Tibial artery (tissue), 4 donors: ENCODE measurements around the gene DPP6.

Source experiments
- DNase-seq, 2 donors: peaks; one replicate each; pipeline ENCODE4 v3.0.0-alpha.2; 2019
- H3K27ac ChIP-seq, 2 donors: fragments of 200-600 bp; sonication (generic) in 1 of 2; 1 replicate in 1 of 2; 2 replicates in 1 of 2; pipeline ENCODE4 v1.5.1; 2018 to 2019; ENCODE audit warnings: mild to moderate bottlenecking in 1 of 2
- H3K27me3 ChIP-seq, 2 donors: fragments of 200-600 bp; sonication (generic) in 1 of 2; one replicate each; pipeline versions ENCODE4 v1.5.1 to v1.6.0; 2016 to 2019
- H3K36me3 ChIP-seq, 3 donors: fragments of 200-600 bp; sonication (generic) in 2 of 3; one replicate each; pipeline ENCODE4 v1.5.1; 2016 to 2019; ENCODE audit warnings: mild to moderate bottlenecking in 2 of 3
- H3K4me1 ChIP-seq, 4 donors: fragments of 200-600 bp; sonication (generic) in 2 of 4; 1 replicate in 3 of 4; 2 replicates in 1 of 4; pipeline ENCODE4 v1.5.1; 2016 to 2019
- H3K4me3 ChIP-seq, 2 donors: fragments of 200-600 bp; sonication (generic) in 1 of 2; 1 replicate in 1 of 2; 2 replicates in 1 of 2; pipeline ENCODE4 v1.5.1; 2018 to 2019; ENCODE audit warnings: mild to moderate bottlenecking in 2 of 2
- H3K9me3 ChIP-seq, 3 donors: fragments of 200-600 bp; sonication (generic) in 1 of 3; one replicate each; pipeline ENCODE4 v1.5.1; 2016 to 2019
- CTCF ChIP-seq, 2 experiments: fragments of 200-600 bp in 1 of 2; fragments of 450-650 bp in 1 of 2; IDR thresholded peaks; one replicate each; pipeline ENCODE4 v1.5.1; 2017 to 2019; ENCODE audit warnings: antibody characterized with exemption in 2 of 2, mild to moderate bottlenecking in 1 of 2, moderate library complexity in 1 of 2
- intact Hi-C: fragments of 100-400 bp; cut with DNase I; formaldehyde crosslinking; loops from one replicate; pipeline ENCODE4 v1.15.0; 2023; ENCODE audit warnings: low total_unique reads

DPP6 gene

GRCh38 chr7:154623399-154623798, 571.2 kb downstream of the DPP6 start:
- Histone ChIP-seq H3K36me3 (no peaks in the 10 kb centered on the region), H3K4me1 (no peaks in the 10 kb centered on the region), H3K4me3 (no peak overlapping the region), H3K27me3 (no peaks in the 10 kb centered on the region), H3K9me3 (no peaks in the 10 kb centered on the region), H3K27ac (no peak overlapping the region)
- intact Hi-C loops: no loop called here
- no peak for TF ChIP-seq CTCF (IDR thresholded peaks at IDR 0.05)
- DNase-seq: no peak

DNA sequence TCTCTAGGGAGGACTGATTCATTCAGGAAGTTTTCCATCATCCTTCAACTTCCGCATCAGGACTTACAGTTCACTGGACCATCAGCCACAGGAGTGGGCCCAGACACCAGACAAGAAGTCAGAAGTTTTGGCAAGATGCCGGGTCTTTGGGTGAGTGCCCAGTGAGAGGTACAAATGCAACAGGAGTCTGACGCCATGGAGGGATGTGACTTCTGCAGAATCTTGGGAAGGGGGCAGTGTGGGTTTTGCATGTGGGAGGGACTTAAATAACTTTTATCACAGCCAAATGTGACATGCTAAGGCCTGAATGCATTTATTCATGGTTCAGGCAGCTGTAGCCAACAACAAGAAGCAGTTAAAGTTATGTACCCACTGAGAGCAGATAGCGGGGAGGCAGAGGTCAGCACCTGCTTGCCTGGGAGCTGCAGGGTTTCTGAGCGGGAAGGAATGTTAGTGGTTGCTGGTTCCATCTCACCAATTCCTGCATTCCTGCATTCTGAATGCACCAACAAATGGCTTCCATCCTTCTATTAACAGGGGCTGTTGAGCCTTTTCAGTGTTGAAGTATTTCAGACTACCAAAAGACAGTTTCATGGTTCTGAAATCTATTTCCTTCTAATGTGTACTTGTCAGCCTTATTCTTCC, 575.6 kb downstream of the DPP6 start:
- intact Hi-C loops: no loop called here
- H3K4me3 ChIP-seq: no peak overlapping the region
- no peaks in the 10 kb centered on the region for H3K27me3 ChIP-seq
- no peaks in the 10 kb centered on the region for H3K36me3 ChIP-seq
- no peak overlapping the region for H3K27ac ChIP-seq
- H3K9me3 ChIP-seq: no peaks in the 10 kb centered on the region
- H3K4me1 ChIP-seq: no peaks in the 10 kb centered on the region
- no peak for DNase-seq
- no peak for TF ChIP-seq CTCF (IDR thresholded peaks at IDR 0.05)

DNA sequence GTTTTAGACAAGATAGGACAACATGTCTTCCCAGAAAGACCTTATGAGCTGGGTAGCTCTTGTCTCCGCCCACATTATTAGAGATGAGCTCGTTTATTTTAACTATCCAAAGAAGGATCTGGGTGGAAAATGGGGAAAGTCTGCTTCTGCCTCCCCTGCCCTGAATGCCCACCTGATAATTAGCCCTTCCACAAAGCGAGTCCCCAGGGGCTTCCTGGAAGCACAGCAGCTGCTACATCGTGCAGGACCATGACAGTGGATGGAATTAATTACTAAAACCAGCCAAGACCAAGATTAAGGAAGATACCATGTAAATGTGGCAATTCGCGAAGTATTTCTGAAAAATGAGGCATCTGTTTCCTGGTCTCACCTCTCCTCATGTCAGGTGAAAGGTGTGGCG, 576.4 kb downstream of the DPP6 start:
- Histone ChIP-seq H3K4me3 (no peak overlapping the region), H3K27ac (no peak overlapping the region), H3K27me3 (no peaks in the 10 kb centered on the region), H3K36me3 (no peaks in the 10 kb centered on the region), H3K9me3 (no peaks in the 10 kb centered on the region), H3K4me1 (no peaks in the 10 kb centered on the region)
- TF ChIP-seq CTCF (IDR thresholded peaks at IDR 0.05): no peak
- intact Hi-C loops: no loop called here
- no peak for DNase-seq

DNA sequence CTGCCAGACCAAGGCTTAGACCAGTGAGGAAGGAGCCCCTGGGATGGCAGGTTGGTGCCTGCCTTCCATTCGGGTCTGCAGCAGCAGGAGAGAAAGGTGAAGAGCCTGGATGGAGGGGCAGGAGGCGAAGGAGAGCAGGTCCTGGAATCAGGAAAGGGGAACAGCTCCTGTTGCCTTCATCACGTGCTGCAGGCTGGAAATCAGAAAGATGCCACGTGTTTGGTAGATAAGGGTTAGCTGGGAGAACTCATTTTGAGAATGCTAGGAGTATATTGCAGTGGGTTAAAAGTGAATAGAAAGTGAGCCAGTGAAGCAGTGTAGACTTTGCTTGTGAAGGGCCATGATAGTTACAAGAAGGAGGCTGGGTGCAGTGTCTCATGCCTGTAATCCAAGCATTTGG, 579.0 kb downstream of the DPP6 start:
- Histone ChIP-seq H3K36me3 (no peaks in the 10 kb centered on the region), H3K9me3 (peaks cover 0 to 14% (median 6%) of the 10 kb centered on the region in 3 donors), H3K27me3 (no peaks in the 10 kb centered on the region), H3K4me1 (no peaks in the 10 kb centered on the region), H3K4me3 (no peak overlapping the region), H3K27ac (no peak overlapping the region)
- intact Hi-C loops: no loop called here
- no peak for DNase-seq
- TF ChIP-seq CTCF (IDR thresholded peaks at IDR 0.05): no peak

DNA sequence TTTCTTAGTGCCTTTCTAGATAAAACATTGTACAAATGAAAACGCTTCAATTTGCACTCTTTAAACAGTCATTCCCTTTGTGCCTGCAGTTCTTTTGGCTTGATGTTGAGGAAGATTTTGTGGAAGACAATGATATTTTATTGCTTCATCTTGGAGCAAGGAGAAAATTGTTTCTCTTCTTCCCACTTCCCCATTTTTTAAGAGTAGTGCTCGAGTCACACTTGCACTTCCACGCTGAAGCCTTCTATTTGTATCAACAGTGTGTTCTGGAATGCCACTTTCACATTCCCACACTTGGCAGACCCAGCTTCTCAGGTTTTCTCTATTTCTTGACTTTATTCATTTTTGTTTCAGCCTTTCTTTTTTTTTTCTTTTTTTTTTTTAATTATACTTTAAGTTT, 581.4 kb downstream of the DPP6 start:
- H3K9me3 ChIP-seq: peaks cover 0 to 22% (median 6%) of the 10 kb centered on the region in 3 donors
- H3K36me3 ChIP-seq: no peaks in the 10 kb centered on the region
- TF ChIP-seq CTCF (IDR thresholded peaks at IDR 0.05): no peak
- H3K27me3 ChIP-seq: no peaks in the 10 kb centered on the region
- H3K4me3 ChIP-seq: no peak overlapping the region
- H3K27ac ChIP-seq: no peak overlapping the region
- intact Hi-C loops: no loop called here
- H3K4me1 ChIP-seq: no peaks in the 10 kb centered on the region
- DNase-seq: no peak

- H3K9me3 ChIP-seq: peaks cover 0 to 22% (median 6%) of the 10 kb centered on the region in 3 donors
- TF ChIP-seq CTCF (IDR thresholded peaks at IDR 0.05): no peak
- H3K27me3 ChIP-seq: no peaks in the 10 kb centered on the region
- no peak for DNase-seq
- no peaks in the 10 kb centered on the region for H3K4me1 ChIP-seq
- no peak overlapping the region for H3K4me3 ChIP-seq
- no peaks in the 10 kb centered on the region for H3K36me3 ChIP-seq
- intact Hi-C loops: no loop called here
- no peak overlapping the region for H3K27ac ChIP-seq
These were observed 586.1 kb downstream of the DPP6 start for GRCh38 chr7:154638286-154638685.
